Measurements from ENCODE around the gene ATP5PO. TPM values are rescaled to one million over a fixed set of nuclear protein-coding genes. Genes with fewer than 3 reads are reported as not detected.
"Not testable (repeated sequence)": the region's sequence is repeated elsewhere in the genome, so short reads cannot be mapped to it uniquely, and the experiment has no call there.

ATP5PO gene
- total RNA-seq, 4 donors from 2014 or later: 119 to 324 (median 148) TPM

GRCh38 chr21:33869873-33870272 is 45.7 kb downstream of the ATP5PO start:
- no peak for DNase-seq
- TF ChIP-seq POLR2A (IDR thresholded peaks at IDR 0.05): no peak
- no peak for TF ChIP-seq CTCF (IDR thresholded peaks at IDR 0.05)
- Histone ChIP-seq H3K4me1 (no peaks in the 10 kb centered on the region), H3K4me3 (no peak overlapping the region), H3K27ac (no peak overlapping the region), H3K9me3 (no peaks in the 10 kb centered on the region), H3K36me3 (no peaks in the 10 kb centered on the region), H3K27me3 (no peaks in the 10 kb centered on the region)
- intact Hi-C loops (cut with DNase I; ENCODE audit: low total_unique reads): no loop called here

- H3K9me3 ChIP-seq; H3K27ac ChIP-seq; DNase-seq; H3K36me3 ChIP-seq; H3K4me3 ChIP-seq; H3K4me1 ChIP-seq; intact Hi-C loops (cut with DNase I; ENCODE audit: low total_unique reads); H3K27me3 ChIP-seq: not testable (repeated sequence)
These were observed 47.7 kb downstream of the ATP5PO start for GRCh38 chr21:33867868-33868267.

- intact Hi-C loops (cut with DNase I; ENCODE audit: low total_unique reads): no loop called here
- Histone ChIP-seq H3K4me3 (no peak overlapping the region), H3K9me3 (no peaks in the 10 kb centered on the region), H3K36me3 (no peaks in the 10 kb centered on the region), H3K4me1 (no peaks in the 10 kb centered on the region), H3K27me3 (no peaks in the 10 kb centered on the region), H3K27ac (no peak overlapping the region)
- no peak for DNase-seq
- no peak for TF ChIP-seq CTCF (IDR thresholded peaks at IDR 0.05)
These were observed 48.8 kb downstream of the ATP5PO start for GRCh38 chr21:33866826-33867225.

GRCh38 chr21:33865996-33866575 is 49.5 kb downstream of the ATP5PO start:
- Histone ChIP-seq H3K27ac (no peak overlapping the region), H3K27me3 (no peaks in the 10 kb centered on the region), H3K36me3 (no peaks in the 10 kb centered on the region), H3K9me3 (no peaks in the 10 kb centered on the region), H3K4me3 (no peak overlapping the region), H3K4me1 (no peaks in the 10 kb centered on the region)
- no peak for DNase-seq
- intact Hi-C loops (cut with DNase I; ENCODE audit: low total_unique reads): no loop called here
- no peak for TF ChIP-seq POLR2A (IDR thresholded peaks at IDR 0.05)
- no peak for TF ChIP-seq CTCF (IDR thresholded peaks at IDR 0.05)

GRCh38 chr21:33865176-33865575 is 50.4 kb downstream of the ATP5PO start:
- Histone ChIP-seq H3K4me3 (no peak overlapping the region), H3K36me3 (no peaks in the 10 kb centered on the region), H3K27me3 (no peaks in the 10 kb centered on the region), H3K4me1 (no peaks in the 10 kb centered on the region), H3K9me3 (no peaks in the 10 kb centered on the region), H3K27ac (no peak overlapping the region)
- TF ChIP-seq CTCF (IDR thresholded peaks at IDR 0.05): no peak
- no peak for TF ChIP-seq POLR2A (IDR thresholded peaks at IDR 0.05)
- intact Hi-C loops (cut with DNase I; ENCODE audit: low total_unique reads): no loop called here
- no peak for DNase-seq

- no peaks in the 10 kb centered on the region for H3K36me3 ChIP-seq
- no peak overlapping the region for H3K4me3 ChIP-seq
- no peaks in the 10 kb centered on the region for H3K9me3 ChIP-seq
- no peak for DNase-seq
- TF ChIP-seq CTCF (IDR thresholded peaks at IDR 0.05) (no peak), POLR2A (IDR thresholded peaks at IDR 0.05) (no peak)
- H3K27ac ChIP-seq: no peak overlapping the region
- no peaks in the 10 kb centered on the region for H3K4me1 ChIP-seq
- H3K27me3 ChIP-seq: no peaks in the 10 kb centered on the region
- intact Hi-C loops (cut with DNase I; ENCODE audit: low total_unique reads): no loop called here
These were observed 51.5 kb downstream of the ATP5PO start for GRCh38 chr21:33864150-33864549.

GRCh38 chr21:33863191-33863590 is 52.4 kb downstream of the ATP5PO start:
- DNase-seq; H3K36me3 ChIP-seq; H3K27me3 ChIP-seq; intact Hi-C loops (cut with DNase I; ENCODE audit: low total_unique reads); H3K4me1 ChIP-seq; H3K9me3 ChIP-seq; H3K4me3 ChIP-seq; H3K27ac ChIP-seq: not testable (repeated sequence)

Measured in uterus (tissue), 4 donors.